Upper lobe of left lung (tissue), 6 donors: ENCODE data around the gene RASD2. TPM values are rescaled to one million over a fixed set of nuclear protein-coding genes. Genes with fewer than 3 reads are reported as not detected.

Experiments used
- ATAC-seq, 2 donors: fragments of 200-7000 bp; cut with Tn5 transposase; one replicate each; pipeline ENCODE4 v1.9.1; 2022; ENCODE audit warnings: mild to moderate bottlenecking in 2 of 2, moderate library complexity in 2 of 2; ENCODE audit not compliant: low FRiP score in 2 of 2
- DNase-seq, 2 donors: peaks; one replicate each; pipeline ENCODE4 v3.0.0-alpha.2; 2019 to 2020
- H3K27ac ChIP-seq, 4 donors: fragments of 200-600 bp; sonication (generic); one replicate each; pipeline ENCODE4 v1.5.1; 2016 to 2019
- H3K27me3 ChIP-seq, 4 donors: fragments of 200-600 bp; sonication (generic); one replicate each; pipeline ENCODE4 v1.5.1; 2017 to 2019
- H3K36me3 ChIP-seq, 4 donors: fragments of 200-600 bp; sonication (generic); one replicate each; pipeline ENCODE4 v1.5.1; 2016 to 2019
- H3K4me1 ChIP-seq, 4 donors: fragments of 200-600 bp; sonication (generic); one replicate each; pipeline ENCODE4 v1.5.1; 2018 to 2019
- H3K4me3 ChIP-seq, 4 donors: fragments of 200-600 bp; sonication (generic); one replicate each; pipeline ENCODE4 v1.5.1; 2017 to 2019; ENCODE audit warnings: mild to moderate bottlenecking in 2 of 4, moderate library complexity in 1 of 4
- H3K9me3 ChIP-seq, 4 donors: fragments of 200-600 bp; sonication (generic); one replicate each; pipeline ENCODE4 v1.5.1; 2018 to 2019
- EP300 ChIP-seq, 4 donors: sonication (generic); formaldehyde crosslinking; IDR thresholded peaks; one replicate each; pipeline ENCODE4 v1.5.1; 2017; ENCODE audit warnings: antibody characterized with exemption in 4 of 4, control low read depth in 2 of 4
- POLR2A ChIP-seq, 4 donors: fragments of 450-650 bp; IDR thresholded peaks; one replicate each; pipeline ENCODE4 v1.5.1; 2016 to 2017; ENCODE audit warnings: antibody characterized with exemption in 4 of 4, mild to moderate bottlenecking in 2 of 4
- POLR2AphosphoS5 ChIP-seq, 2 donors: sonication (generic); formaldehyde crosslinking; IDR thresholded peaks; one replicate each; pipeline ENCODE4 v1.5.1; 2017; ENCODE audit warnings: antibody characterized with exemption in 2 of 2
- WGBS, 2 donors: methylation state at CpG; one replicate each; pipeline ENCODE4 v1.1.5; 2017 to 2018; 5-methylcytosine and 5-hydroxymethylcytosine counted together
- total RNA-seq, 6 donors: library from RNA; depleted of rRNA in 4 of 6; stranded (reverse); fragments of >200 nt in 4 of 6; gene quantifications; one replicate each; pipeline versions ENCODE4 v1.1.0 to v1.2.1, GENCODE V29; 2016 to 2021
- TF ChIP-seq, protein P1 (sequence below), 6 experiments: fragments of 450-650 bp in 4 of 6; fragments of 200-600 bp in 2 of 6; sonication (generic) in 2 of 6; IDR thresholded peaks; one replicate each; pipeline ENCODE4 v1.5.1; 2016 to 2019; ENCODE audit warnings: antibody characterized with exemption in 6 of 6
- donor health status: DM: no; HTN: no; CAD: no; lungs with moderate emphysema.
- donor health status: DM: no; HTN: yes; CAD: no; lungs with severe emphysema.

The RASD2 gene
- total RNA-seq, 6 donors from 2014 or later, result 0.49 to 4.2 (median 1.7) TPM

- Histone ChIP-seq H3K9me3 (no peaks in the 10 kb centered on the region), H3K4me3 (no peak overlapping the region), H3K27me3 (no peaks in the 10 kb centered on the region), H3K4me1 (no peaks in the 10 kb centered on the region), H3K27ac (no peak overlapping the region), H3K36me3 (no peaks in the 10 kb centered on the region)
- DNase-seq, result no peak
- ATAC-seq, result no peak
- TF ChIP-seq EP300 (IDR thresholded peaks at IDR 0.05), result no peak
- TF ChIP-seq, protein P1, sequence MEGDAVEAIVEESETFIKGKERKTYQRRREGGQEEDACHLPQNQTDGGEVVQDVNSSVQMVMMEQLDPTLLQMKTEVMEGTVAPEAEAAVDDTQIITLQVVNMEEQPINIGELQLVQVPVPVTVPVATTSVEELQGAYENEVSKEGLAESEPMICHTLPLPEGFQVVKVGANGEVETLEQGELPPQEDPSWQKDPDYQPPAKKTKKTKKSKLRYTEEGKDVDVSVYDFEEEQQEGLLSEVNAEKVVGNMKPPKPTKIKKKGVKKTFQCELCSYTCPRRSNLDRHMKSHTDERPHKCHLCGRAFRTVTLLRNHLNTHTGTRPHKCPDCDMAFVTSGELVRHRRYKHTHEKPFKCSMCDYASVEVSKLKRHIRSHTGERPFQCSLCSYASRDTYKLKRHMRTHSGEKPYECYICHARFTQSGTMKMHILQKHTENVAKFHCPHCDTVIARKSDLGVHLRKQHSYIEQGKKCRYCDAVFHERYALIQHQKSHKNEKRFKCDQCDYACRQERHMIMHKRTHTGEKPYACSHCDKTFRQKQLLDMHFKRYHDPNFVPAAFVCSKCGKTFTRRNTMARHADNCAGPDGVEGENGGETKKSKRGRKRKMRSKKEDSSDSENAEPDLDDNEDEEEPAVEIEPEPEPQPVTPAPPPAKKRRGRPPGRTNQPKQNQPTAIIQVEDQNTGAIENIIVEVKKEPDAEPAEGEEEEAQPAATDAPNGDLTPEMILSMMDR (IDR thresholded peaks at IDR 0.05), result no peak
- no peak for TF ChIP-seq POLR2AphosphoS5 (IDR thresholded peaks at IDR 0.05)
- no peak for TF ChIP-seq POLR2A (IDR thresholded peaks at IDR 0.05)
- WGBS, 2 donors, result 97% methylated on average over 6 to 13 of the region's 13 CpGs
These were observed 29.3 kb downstream of the RASD2 start for GRCh38 chr22:35569916-35570315.

DNA sequence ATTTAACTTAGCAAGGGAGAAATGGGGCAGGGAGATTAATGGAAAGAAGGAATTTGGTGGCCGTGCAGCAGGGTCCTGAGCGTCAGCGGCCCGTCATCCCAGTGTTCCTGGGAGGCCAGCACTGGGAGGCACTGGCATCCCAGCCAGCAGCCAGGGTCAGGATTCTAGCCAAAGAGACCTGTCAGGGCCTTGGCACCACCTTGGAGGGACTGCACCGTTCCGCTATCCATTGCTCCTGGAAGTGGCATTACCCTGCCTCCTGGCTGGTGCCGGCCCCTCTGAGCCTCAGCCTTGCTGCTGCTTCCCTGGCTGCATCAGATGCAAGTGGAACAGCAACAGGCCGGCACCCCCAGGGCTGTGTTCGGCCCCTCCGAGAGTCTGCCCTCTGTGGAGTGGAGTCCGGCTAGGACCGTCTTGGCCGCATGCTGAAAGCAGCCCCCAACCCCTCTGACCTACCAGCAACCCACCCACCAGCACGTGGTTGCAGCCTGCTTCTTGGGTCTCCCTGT lies 30.1 kb downstream of the RASD2 start:
- Histone ChIP-seq H3K9me3 (no peaks in the 10 kb centered on the region), H3K36me3 (no peaks in the 10 kb centered on the region), H3K4me3 (no peak overlapping the region), H3K27ac (no peak overlapping the region), H3K4me1 (no peaks in the 10 kb centered on the region), H3K27me3 (no peaks in the 10 kb centered on the region)
- DNase-seq, result no peak
- ATAC-seq, result no peak
- TF ChIP-seq POLR2AphosphoS5 (IDR thresholded peaks at IDR 0.05) (no peak), POLR2A (IDR thresholded peaks at IDR 0.05) (no peak), EP300 (IDR thresholded peaks at IDR 0.05) (no peak)
- TF ChIP-seq, protein P1 (IDR thresholded peaks at IDR 0.05), result no peak
- WGBS, 2 donors, result 89 to 92% methylated on average over 10 to 14 of the region's 14 CpGs

GRCh38 chr22:35572556-35572955 lies 31.9 kb downstream of the RASD2 start:
- Histone ChIP-seq H3K27me3 (no peaks in the 10 kb centered on the region), H3K9me3 (no peaks in the 10 kb centered on the region), H3K36me3 (no peaks in the 10 kb centered on the region), H3K27ac (no peak overlapping the region), H3K4me1 (no peaks in the 10 kb centered on the region), H3K4me3 (no peak overlapping the region)
- 79 to 84% methylated on average over 8 of the region's 8 CpGs for WGBS, 2 donors
- DNase-seq (no peak), ATAC-seq (no peak)
- TF ChIP-seq POLR2AphosphoS5 (IDR thresholded peaks at IDR 0.05), result no peak

- WGBS, 2 donors, result 56 to 87% methylated on average over 3 to 14 of the region's 15 CpGs
- no peak for ATAC-seq
- no peaks in the 10 kb centered on the region for H3K27me3 ChIP-seq
- H3K4me3 ChIP-seq, result no peak overlapping the region
- TF ChIP-seq, protein P1 (IDR thresholded peaks at IDR 0.05), result no peak
- TF ChIP-seq EP300 (IDR thresholded peaks at IDR 0.05), result no peak
- no peak for TF ChIP-seq POLR2A (IDR thresholded peaks at IDR 0.05)
- no peak for TF ChIP-seq POLR2AphosphoS5 (IDR thresholded peaks at IDR 0.05)
- H3K4me1 ChIP-seq, result no peaks in the 10 kb centered on the region
- DNase-seq, result no peak
- no peaks in the 10 kb centered on the region for H3K36me3 ChIP-seq
- no peaks in the 10 kb centered on the region for H3K9me3 ChIP-seq
- H3K27ac ChIP-seq, result no peak overlapping the region
These were observed 34.6 kb downstream of the RASD2 start for GRCh38 chr22:35575116-35575748.

DNA sequence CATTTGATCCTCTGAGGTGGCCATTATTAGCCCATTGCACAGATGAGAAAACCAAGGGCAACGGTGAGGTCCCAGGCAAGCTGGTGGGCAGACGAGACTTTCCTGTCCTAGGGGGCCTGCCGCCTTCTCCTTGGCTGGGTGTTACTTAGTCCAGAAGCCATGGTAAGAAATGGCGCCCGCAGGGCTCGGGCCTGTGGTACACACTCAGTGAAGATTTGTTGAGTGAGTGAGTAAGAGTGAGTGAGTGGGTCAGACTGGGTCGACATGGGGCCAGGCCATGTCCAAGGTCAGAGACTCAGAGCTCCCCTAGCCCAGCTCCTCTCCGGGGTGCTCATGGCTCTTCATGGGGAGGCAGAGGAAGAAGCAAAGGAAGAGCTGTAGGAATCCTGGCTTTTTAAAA lies 36.0 kb downstream of the RASD2 start:
- Histone ChIP-seq H3K4me3 (no peak overlapping the region), H3K9me3 (no peaks in the 10 kb centered on the region), H3K27me3 (no peaks in the 10 kb centered on the region), H3K36me3 (no peaks in the 10 kb centered on the region), H3K27ac (no peak overlapping the region), H3K4me1 (no peaks in the 10 kb centered on the region)
- ATAC-seq (no peak), DNase-seq (no peak)
- WGBS, 2 donors, result 82 to 85% methylated on average over 8 of the region's 8 CpGs
- TF ChIP-seq POLR2AphosphoS5 (IDR thresholded peaks at IDR 0.05), result no peak
- no peak for TF ChIP-seq POLR2A (IDR thresholded peaks at IDR 0.05)
- TF ChIP-seq EP300 (IDR thresholded peaks at IDR 0.05), result no peak
- TF ChIP-seq, protein P1 (IDR thresholded peaks at IDR 0.05), result no peak
